Kidney (tissue), 14 donors: ENCODE results near the gene DLX5. TPM values are rescaled to one million over a fixed set of nuclear protein-coding genes. Genes with fewer than 3 reads are reported as not detected.
A peak's percentile ranks its signal among the peaks of the same experiment; 100 is the strongest.

Source experiments
- DNase-seq, 5 donors: peaks; one replicate each; pipeline ENCODE4 v3.0.0-alpha.2; 2013 to 2020
- FAIRE-seq: peaks from 2 replicates; lab custom pipeline; 2012; peaks lifted over from hg19 to GRCh38; lab: Jason Lieb, UNC
- H3K27ac ChIP-seq, 2 donors: one replicate each; pipeline ENCODE4 v1.7.0; 2013; ENCODE audit warnings: low read depth in 2 of 2, low read length in 2 of 2, inconsistent platforms in 1 of 2
- H3K27me3 ChIP-seq: one replicate; pipeline ENCODE4 v1.7.1; 2013; ENCODE audit warnings: low read length, inconsistent platforms; ENCODE audit not compliant: control insufficient read depth, insufficient read depth
- H3K36me3 ChIP-seq, 3 donors: one replicate each; pipeline versions ENCODE4 v1.7.0 to v1.7.1; 2013; ENCODE audit warnings: low read length in 3 of 3, control low read depth in 1 of 3, inconsistent platforms in 1 of 3; ENCODE audit not compliant: insufficient read depth in 3 of 3, control insufficient read depth in 2 of 3
- H3K4me1 ChIP-seq, 3 donors: one replicate each; pipeline versions ENCODE4 v1.7.0 to v1.7.1; 2013; ENCODE audit warnings: low read length in 3 of 3, inconsistent platforms in 1 of 3, low read depth in 1 of 3; ENCODE audit not compliant: control insufficient read depth in 2 of 3, insufficient read depth in 2 of 3
- H3K4me3 ChIP-seq, 3 donors: one replicate each; pipeline versions ENCODE4 v1.7.0 to v1.8.1; 2013; ENCODE audit warnings: low read length in 3 of 3, control low read depth in 1 of 3, inconsistent platforms in 1 of 3
- H3K9ac ChIP-seq, 3 donors: one replicate each; pipeline versions ENCODE4 v1.7.0 to v1.7.1; 2013; ENCODE audit warnings: low read length in 3 of 3, control low read depth in 1 of 3, inconsistent platforms in 1 of 3
- H3K9me3 ChIP-seq, 3 donors: one replicate each; pipeline versions ENCODE4 v1.7.0 to v1.7.1; 2013; ENCODE audit warnings: low read length in 3 of 3, control low read depth in 1 of 3, inconsistent platforms in 1 of 3; ENCODE audit not compliant: control insufficient read depth in 2 of 3, insufficient read depth in 1 of 3
- intact Hi-C: fragments of 100-400 bp; cut with DNase I; formaldehyde crosslinking; loops from one replicate; pipeline ENCODE4 v1.11.1; 2022
- polyA plus RNA-seq: library from polyadenylated mRNA; stranded (reverse); fragments of 350-450 nt; fragmentation: Illumina TruSeq; extraction: RNeasy Lipid Tissue Mini Kit (QIAGEN cat#74804); gene quantifications from one replicate; pipeline ENCODE4 v1.2.3, GENCODE V29; 2014; ENCODE audit warnings: low read depth, low replicate concordance; ENCODE audit not compliant: insufficient read depth
- total RNA-seq: library from RNA; stranded (reverse); fragmentation: NEBNext Ultra II Directional; extraction: Animal tissue kit (Norgen Biotek cat#: 25700); gene quantifications from one replicate; pipeline ENCODE4 v1.2.1, GENCODE V29; 2021
- TF ChIP-seq, protein P1 (sequence below): IDR thresholded peaks from 3 replicates; pipeline ENCODE4 v1.5.1; 2012; ENCODE audit warnings: mild to moderate bottlenecking, moderate library complexity, borderline replicate concordance; ENCODE audit not compliant: insufficient read depth; ENCODE audit errors: extremely low read depth
- donor health status: control.
- donor health status: control.
- donor health status: control.
- donor health status: control.
- donor health status: control.
- donor health status: DM: yes; HTN: yes; CAD: no.
- donor health status: Normal renal cell carcinoma (clear cell type).

DLX5 gene
- total and polyA plus RNA-seq, 2 donors from 2014 or later, result 0.82 TPM; not detected in 1

DNA sequence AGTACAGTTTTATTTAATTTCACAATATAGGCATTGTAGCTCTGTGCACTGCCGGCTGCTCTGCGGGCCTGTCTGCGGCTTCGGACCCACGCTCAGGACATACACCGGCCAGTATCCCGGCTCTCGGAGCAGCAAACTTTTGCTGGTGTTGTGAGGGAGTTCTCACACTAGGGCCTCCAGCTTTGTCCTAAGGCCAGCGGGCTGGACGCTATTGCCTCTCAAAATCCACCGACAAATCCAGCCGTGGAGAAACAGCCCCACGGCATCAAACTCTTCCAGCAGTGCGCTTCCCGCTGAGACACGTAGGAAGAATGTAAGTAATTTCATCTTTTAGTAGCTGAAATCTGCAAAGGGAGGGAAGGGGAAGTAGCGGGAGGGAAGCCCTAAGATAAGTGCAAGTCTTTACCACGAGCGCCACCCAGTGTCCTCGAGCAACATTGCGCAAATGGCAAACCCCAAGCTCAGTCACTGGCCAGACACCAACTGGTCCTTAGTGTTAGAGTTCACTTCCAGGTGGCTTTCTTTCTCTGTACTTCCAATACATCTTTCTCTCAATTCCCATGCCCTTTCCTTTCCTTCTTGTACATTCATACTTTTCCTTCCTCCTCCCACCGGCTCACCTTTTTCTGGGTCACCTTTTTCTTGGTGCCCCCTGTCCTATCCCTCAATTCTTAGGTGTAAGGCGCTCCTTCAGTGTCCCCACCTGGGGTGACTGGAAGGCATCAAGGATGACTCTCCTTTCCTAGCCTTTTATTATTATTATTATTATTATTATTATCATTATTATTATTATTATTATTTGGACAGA is 3.0 kb upstream of the DLX5 start:
- Histone ChIP-seq H3K27me3 (peaks cover 44% of the 10 kb centered on the region), H3K9ac (peak overlapping the region in 1 of 3 donors; percentile 39), H3K4me3 (peak overlapping the region in 2 of 3 donors; percentile 46 to 60), H3K9me3 (no peaks in the 10 kb centered on the region), H3K27ac (no peak overlapping the region), H3K36me3 (no peaks in the 10 kb centered on the region), H3K4me1 (peaks cover 0 to 14% (median 4%) of the 10 kb centered on the region in 3 donors)
- TF ChIP-seq, protein P1, sequence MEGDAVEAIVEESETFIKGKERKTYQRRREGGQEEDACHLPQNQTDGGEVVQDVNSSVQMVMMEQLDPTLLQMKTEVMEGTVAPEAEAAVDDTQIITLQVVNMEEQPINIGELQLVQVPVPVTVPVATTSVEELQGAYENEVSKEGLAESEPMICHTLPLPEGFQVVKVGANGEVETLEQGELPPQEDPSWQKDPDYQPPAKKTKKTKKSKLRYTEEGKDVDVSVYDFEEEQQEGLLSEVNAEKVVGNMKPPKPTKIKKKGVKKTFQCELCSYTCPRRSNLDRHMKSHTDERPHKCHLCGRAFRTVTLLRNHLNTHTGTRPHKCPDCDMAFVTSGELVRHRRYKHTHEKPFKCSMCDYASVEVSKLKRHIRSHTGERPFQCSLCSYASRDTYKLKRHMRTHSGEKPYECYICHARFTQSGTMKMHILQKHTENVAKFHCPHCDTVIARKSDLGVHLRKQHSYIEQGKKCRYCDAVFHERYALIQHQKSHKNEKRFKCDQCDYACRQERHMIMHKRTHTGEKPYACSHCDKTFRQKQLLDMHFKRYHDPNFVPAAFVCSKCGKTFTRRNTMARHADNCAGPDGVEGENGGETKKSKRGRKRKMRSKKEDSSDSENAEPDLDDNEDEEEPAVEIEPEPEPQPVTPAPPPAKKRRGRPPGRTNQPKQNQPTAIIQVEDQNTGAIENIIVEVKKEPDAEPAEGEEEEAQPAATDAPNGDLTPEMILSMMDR, result peak; percentile 80
- peak; percentile 27 for FAIRE-seq
- peak in 4 of 5 donors; percentile 78 to 91 (median 84) for DNase-seq
- intact Hi-C loops, result loop anchor here (10.0 kb wide), 2 partner anchors 953 to 1113 kb away; no protein-coding TSS in a partner anchor

DNA sequence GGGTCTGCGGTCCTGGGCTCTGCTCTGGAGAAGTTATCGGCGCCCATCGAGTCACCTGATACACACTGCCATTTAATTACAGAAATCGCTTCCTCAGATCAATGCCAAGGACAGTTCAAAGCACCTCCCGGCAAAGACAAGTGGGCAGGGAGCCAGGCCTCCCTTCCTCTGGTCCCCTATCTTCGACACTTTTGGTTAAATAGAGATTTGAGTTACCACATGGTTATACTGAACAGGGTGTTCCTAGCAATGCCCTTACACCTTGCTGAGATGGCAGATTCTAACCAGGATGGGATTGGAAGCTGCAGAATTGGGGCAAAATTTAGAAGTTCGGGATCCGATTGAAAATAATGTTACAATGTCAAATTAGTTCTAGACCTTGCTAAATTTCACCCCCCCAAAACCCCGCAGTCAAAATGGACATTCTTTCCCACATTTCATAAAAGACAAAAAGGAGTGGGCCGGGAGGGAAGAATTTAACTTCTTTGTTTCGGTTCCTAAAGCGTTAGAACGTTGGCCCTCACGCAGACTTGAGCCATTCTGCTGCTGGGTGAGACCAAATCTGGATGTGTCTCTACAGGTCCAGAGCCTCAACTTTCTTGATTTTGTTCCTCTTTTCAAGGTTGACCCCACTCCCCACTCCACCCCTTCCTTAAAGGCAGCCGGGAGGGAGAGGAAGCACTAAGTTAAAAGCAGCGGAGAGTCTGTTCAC is 2.2 kb upstream of the DLX5 start:
- no peak overlapping the region for H3K27ac ChIP-seq
- peak overlapping the region in 2 of 3 donors; percentile 23 to 60 for H3K4me3 ChIP-seq
- no peak overlapping the region for H3K9ac ChIP-seq
- intact Hi-C loops, result loop anchor here (10.0 kb wide), 2 partner anchors 952 to 1112 kb away; no protein-coding TSS in a partner anchor
- no peaks in the 10 kb centered on the region for H3K36me3 ChIP-seq
- DNase-seq (peak in 1 of 5 donors; percentile 39), FAIRE-seq (no peak)
- H3K9me3 ChIP-seq, result no peaks in the 10 kb centered on the region
- peaks cover 0 to 14% (median 4%) of the 10 kb centered on the region in 3 donors for H3K4me1 ChIP-seq
- peaks cover 50% of the 10 kb centered on the region for H3K27me3 ChIP-seq
- TF ChIP-seq, protein P1, result no peak

DNA sequence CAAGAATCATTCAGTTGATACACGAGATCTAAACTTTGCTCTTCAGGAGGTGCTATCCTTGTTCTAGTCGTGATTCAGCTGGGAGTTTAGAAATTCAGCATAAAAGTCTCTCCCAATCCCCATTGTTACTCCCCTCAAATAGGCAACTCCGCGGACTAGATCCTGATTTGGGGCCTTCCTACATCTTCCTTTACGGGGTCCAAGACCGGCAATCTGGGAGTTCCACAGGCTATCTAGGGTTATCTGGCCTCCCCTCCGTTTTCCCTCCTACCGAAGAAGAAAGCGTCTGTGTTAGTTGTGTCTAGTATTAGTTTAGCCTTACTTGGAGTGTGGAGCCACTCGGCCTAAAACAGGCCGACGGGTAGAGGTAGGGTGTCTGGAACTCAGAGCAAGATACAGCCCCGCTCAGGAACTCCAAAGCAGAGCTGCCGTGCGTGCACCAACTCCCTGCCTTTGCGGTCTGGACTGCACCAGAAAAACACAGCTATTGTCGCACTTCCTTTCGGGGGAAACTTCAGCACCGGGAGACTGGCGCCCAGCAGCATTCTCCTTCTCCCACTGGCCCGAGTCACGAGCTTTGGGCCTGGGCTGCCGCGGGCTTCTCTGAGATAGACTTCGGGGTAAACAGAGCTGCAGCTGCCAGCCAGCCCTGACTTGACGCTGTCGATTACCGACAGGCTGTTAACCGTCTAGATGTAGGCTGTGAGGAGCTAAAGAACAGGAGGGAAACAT is 1.5 kb upstream of the DLX5 start:
- Histone ChIP-seq H3K4me1 (peaks cover 0 to 14% (median 4%) of the 10 kb centered on the region in 3 donors), H3K27me3 (peaks cover 56% of the 10 kb centered on the region), H3K27ac (no peak overlapping the region), H3K4me3 (peak overlapping the region in 2 of 3 donors; percentile 23 to 60), H3K9me3 (no peaks in the 10 kb centered on the region), H3K9ac (no peak overlapping the region), H3K36me3 (no peaks in the 10 kb centered on the region)
- FAIRE-seq, result no peak
- TF ChIP-seq, protein P1, result no peak
- DNase-seq, result peak in 3 of 5 donors; percentile 43 to 55 (median 54)
- intact Hi-C loops, result loop anchor here (10.0 kb wide), 2 partner anchors 951 to 1111 kb away; no protein-coding TSS in a partner anchor
